ENCODE results near the gene POU3F4. TPM values are rescaled to one million over a fixed set of nuclear protein-coding genes. Genes with fewer than 3 reads are reported as not detected.

The POU3F4 gene
- total and polyA plus RNA-seq, 2 donors (not counting 3 experiments of a cell fraction or from before 2014, with no cell fraction given), result not detected

DNA sequence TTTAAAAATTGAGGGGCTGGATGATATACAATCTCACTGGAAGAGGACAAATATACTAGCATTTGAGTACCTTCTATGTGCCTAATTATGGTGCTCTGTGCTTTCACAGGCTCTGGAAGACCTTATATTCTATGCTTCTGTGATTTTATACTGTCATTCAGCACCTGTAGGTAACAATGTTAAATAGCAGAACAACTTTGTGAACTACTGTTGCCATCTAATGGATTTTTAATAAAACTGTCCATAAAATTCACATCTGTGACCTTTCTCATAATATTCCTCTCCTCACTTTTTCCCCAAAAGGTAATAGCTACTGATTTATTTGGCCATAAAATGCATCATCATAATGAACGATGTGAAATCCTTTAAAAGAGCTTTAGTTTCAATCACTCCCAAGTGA lies 21.9 kb downstream of the POU3F4 start:
- no peak overlapping the region for H3K4me3 ChIP-seq (replicated peaks in 1 of 3; ENCODE audit: insufficient read depth in 1 of 3, low read depth in 1 of 3, low read length in 3 of 3)
- ChIA-PET CTCF (no interaction called here), POLR2A (no interaction called here)
- H4K20me1 ChIP-seq (replicated peaks; ENCODE audit: control insufficient read depth, extremely low read depth, insufficient read depth, low read length), result no peaks in the 10 kb centered on the region
- TF ChIP-seq EZH2 (IDR thresholded peaks at IDR 0.05; ENCODE audit: borderline replicate concordance, low read depth, low read length, severe bottlenecking) (no peak), MYC (IDR thresholded peaks at IDR 0.05; ENCODE audit: low read depth, low read length) (no peak), POLR2AphosphoS5 (IDR thresholded peaks at IDR 0.05; ENCODE audit: insufficient read depth, low read depth, low read length) (no peak), FOS (IDR thresholded peaks at IDR 0.05; ENCODE audit: borderline replicate concordance, insufficient read depth, low read length) (no peak), POLR2A (IDR thresholded peaks at IDR 0.05; ENCODE audit: low read depth, low read length) (no peak), JUN (IDR thresholded peaks at IDR 0.05; ENCODE audit: borderline replicate concordance, insufficient read depth, insufficient read length, low read depth) (no peak), GATA2 (IDR thresholded peaks at IDR 0.05; ENCODE audit: insufficient read depth, insufficient read length, low read depth, low read length) (no peak)
- TF ChIP-seq, protein P1, sequence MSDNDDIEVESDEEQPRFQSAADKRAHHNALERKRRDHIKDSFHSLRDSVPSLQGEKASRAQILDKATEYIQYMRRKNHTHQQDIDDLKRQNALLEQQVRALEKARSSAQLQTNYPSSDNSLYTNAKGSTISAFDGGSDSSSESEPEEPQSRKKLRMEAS (IDR thresholded peaks at IDR 0.05; ENCODE audit: insufficient read depth, insufficient read length), result no peak
- TF ChIP-seq, protein P2, sequence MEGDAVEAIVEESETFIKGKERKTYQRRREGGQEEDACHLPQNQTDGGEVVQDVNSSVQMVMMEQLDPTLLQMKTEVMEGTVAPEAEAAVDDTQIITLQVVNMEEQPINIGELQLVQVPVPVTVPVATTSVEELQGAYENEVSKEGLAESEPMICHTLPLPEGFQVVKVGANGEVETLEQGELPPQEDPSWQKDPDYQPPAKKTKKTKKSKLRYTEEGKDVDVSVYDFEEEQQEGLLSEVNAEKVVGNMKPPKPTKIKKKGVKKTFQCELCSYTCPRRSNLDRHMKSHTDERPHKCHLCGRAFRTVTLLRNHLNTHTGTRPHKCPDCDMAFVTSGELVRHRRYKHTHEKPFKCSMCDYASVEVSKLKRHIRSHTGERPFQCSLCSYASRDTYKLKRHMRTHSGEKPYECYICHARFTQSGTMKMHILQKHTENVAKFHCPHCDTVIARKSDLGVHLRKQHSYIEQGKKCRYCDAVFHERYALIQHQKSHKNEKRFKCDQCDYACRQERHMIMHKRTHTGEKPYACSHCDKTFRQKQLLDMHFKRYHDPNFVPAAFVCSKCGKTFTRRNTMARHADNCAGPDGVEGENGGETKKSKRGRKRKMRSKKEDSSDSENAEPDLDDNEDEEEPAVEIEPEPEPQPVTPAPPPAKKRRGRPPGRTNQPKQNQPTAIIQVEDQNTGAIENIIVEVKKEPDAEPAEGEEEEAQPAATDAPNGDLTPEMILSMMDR (IDR thresholded peaks at IDR 0.05; ENCODE audit: extremely low read depth in 1 of 2, insufficient read depth in 1 of 2, low read depth in 1 of 2, low read length in 2 of 2), result no peak
- H3K27ac ChIP-seq (ENCODE audit: insufficient read depth, low read depth, low read length), result no peak overlapping the region
- dilution Hi-C loops (cut with MboI; ENCODE audit: extremely low pct_ligation_motif_present, low sequenced_read_pairs), result no loop called here
- intact Hi-C loops (cut with micrococcal nuclease), result no loop called here
- no peaks in the 10 kb centered on the region for H3K79me2 ChIP-seq (ENCODE audit: control insufficient read depth, insufficient read depth, low read length)
- H3K36me3 ChIP-seq (ENCODE audit: control insufficient read depth in 2 of 2, extremely low read depth in 1 of 2, insufficient read depth in 2 of 2, low read length in 2 of 2), result no peaks in the 10 kb centered on the region
- no peaks in the 10 kb centered on the region for H3K4me1 ChIP-seq (ENCODE audit: control insufficient read depth, extremely low read depth, insufficient read depth, low read length)
- H3K4me2 ChIP-seq (ENCODE audit: insufficient read depth, low read length), result no peak overlapping the region
- FAIRE-seq (no peak), DNase-seq (ENCODE audit: low read depth, low spot score) (no peak)
- no peaks in the 10 kb centered on the region for H3K9me1 ChIP-seq (replicated peaks; ENCODE audit: control insufficient read depth, extremely low read depth, insufficient read depth, low read length)
- no TSS peak for BruUV-seq (replicated peaks)
- H3K9me3 ChIP-seq (replicated peaks; ENCODE audit: control insufficient read depth, insufficient read depth, low read length), result no peaks in the 10 kb centered on the region
- no peaks in the 10 kb centered on the region for H3K27me3 ChIP-seq (ENCODE audit: control insufficient read depth in 2 of 2, insufficient read depth in 2 of 2, low read length in 2 of 2)
- H3K9ac ChIP-seq (replicated peaks; ENCODE audit: extremely low read depth, insufficient read depth, low read length), result no peak overlapping the region
- no peak overlapping the region for H2AFZ ChIP-seq (ENCODE audit: low read depth, low read length)
